ENCODE measurements around the gene PCDHB6. TPM values are rescaled to one million over a fixed set of nuclear protein-coding genes. Genes with fewer than 3 reads are reported as not detected.

The PCDHB6 gene
- total RNA-seq (ENCODE audit: low replicate concordance) = 0.08 TPM in 1 of 2 replicates, not detected in the other

DNA sequence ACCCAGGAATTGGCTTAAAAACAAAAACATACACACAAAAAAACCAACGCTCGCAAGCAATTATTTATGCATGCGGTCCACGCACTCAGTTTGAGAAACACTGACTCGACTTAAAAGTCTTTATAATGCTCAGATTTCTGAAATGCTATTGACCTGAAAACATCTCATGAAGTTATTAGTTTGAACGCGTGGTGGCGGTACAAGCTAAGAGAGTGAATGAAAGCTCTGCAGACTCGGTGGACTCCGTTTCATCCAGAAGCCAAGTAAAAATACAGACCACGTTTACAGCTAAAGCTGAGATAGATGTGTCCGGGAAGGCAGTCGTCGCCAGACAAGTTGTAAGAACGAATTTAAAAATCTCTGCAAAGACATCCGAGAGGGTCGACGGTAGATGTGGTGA lies at the start of gene PCDHB6:
PCDHB6 (plus strand) TSS at position 246 of the 400 bp plus-strand sequence. CDS start 201 bp downstream, outside the sequence.

DNA sequence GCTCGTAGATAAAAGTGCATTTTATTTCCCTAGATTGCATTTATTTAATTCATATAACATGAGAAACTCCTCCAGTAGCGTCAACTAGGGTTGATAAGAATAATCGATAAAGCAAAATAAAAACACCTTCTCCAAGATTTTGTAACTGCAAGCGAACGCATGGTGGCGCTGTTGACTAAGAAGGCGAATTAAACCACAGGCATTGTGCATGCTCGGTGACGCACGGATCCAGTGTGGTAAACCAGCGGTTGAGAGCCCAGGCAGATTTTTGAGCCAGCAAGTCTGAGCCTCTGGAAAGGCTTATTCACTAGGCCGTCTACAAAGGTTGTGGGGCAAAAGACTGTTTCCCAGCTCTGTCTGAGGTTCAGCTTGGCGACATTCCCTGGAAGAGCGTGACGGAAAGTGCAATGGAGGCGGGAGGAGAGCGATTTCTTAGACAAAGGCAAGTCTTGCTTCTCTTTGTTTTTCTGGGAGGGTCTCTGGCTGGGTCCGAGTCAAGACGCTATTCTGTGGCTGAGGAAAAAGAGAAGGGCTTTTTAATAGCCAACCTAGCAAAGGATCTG lies 49.5 kb upstream of the PCDHB6 start, which contains the start of gene PCDHB3:
PCDHB3 (plus strand) TSS at position 231 of the 563 bp plus-strand sequence; CDS start at position 408, 177 bp downstream.

GRCh38 chr5:141121563-141121962 lies 28.3 kb upstream of the PCDHB6 start, which contains the start of gene PCDHB4:
PCDHB4 (plus strand) TSS chr5:141121818; CDS start chr5:141121999, 181 bp downstream.

GRCh38 chr5:141135030-141135717 lies 14.7 kb upstream of the PCDHB6 start, which contains the start of gene PCDHB5:
PCDHB5 (plus strand) TSS chr5:141135206; CDS start chr5:141135435, 229 bp downstream.

DNA sequence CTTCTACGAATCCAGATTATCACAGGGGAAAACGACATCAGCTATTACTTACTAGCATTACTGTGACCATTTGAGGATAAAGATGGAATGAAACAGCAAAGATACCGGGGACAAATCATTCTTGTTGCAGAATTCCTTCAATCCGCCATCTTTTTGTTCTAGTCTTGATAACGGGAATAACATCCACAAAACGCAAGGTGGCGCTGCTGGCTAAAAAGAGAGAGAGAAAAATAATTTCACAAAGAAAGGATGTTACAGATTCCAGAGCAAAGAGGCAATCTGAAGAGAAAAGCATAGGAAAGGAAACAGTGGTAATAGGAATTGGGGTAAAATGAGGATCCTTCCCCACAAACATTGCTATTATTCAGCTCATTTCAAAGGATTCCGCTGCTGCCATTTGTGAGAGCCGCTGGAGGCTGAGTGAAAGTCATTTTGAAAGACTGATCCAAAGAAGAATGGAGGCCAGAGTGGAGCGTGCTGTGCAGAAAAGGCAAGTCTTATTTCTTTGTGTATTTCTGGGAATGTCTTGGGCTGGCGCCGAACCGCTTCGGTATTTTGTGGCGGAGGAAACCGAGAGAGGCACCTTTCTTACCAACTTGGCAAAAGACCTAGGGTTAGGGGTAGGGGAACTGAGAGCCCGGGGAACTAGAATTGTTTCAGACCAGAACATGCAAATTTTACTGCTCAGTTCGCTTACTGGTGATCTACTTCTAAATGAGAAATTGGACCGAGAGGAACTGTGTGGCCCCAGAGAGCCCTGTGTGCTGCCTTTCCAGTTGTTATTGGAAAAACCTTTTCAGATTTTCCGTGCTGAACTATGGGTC lies 22.7 kb downstream of the PCDHB6 start, which contains the start of gene PCDHB7:
PCDHB7 (plus strand) TSS at position 264 of the 824 bp plus-strand sequence; CDS start at position 456, 192 bp downstream.

DNA sequence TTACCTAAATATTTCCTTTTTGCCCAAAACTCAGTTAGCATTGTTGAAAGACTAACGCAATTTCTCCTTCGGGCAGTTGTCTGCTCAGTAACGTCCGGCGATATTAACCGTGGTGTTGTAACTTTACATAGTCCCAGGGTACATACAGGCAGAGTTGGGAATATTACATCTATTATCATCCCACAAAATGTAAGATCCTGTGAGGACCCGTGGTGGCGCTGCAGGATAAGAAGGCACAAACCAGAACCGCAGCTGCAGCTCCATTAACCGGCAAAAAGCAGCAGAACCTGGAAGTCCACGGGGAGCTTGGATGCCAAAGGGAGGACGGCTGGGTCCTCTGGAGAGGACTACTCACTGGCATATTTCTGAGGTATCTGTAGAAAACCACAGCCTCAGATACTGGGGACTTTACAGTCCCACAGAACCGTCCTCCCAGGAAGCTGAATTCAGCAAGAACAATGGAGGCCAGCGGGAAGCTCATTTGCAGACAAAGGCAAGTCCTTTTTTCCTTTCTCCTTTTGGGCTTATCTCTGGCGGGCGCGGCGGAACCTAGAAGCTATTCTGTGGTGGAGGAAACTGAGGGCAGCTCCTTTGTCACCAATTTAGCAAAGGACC lies 27.8 kb downstream of the PCDHB6 start, which contains the start of gene PCDHB8:
PCDHB8 (plus strand) TSS at position 214 of the 615 bp plus-strand sequence; CDS start at position 459, 245 bp downstream.

DNA sequence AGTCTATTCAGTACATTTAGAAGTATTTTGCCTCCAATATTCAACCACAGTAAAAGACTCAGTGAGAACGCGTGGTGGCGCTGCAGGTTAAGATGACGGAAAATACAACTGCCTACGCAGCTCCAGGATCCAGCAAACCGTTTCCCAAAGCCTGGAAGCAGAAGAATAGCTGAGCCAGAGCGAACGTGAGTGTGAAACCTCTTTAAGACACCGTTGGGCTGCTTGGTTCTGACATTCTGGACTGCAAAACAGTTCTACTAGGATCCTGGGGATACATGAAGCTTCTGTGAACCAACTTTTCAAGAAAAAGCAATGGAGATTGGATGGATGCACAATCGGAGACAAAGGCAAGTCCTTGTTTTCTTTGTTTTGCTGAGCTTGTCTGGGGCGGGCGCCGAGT lies 32.4 kb downstream of the PCDHB6 start, which contains the start of gene PCDHB16:
PCDHB16 (plus strand) TSS at position 140 of the 400 bp plus-strand sequence; CDS start at position 313, 173 bp downstream.

DNA sequence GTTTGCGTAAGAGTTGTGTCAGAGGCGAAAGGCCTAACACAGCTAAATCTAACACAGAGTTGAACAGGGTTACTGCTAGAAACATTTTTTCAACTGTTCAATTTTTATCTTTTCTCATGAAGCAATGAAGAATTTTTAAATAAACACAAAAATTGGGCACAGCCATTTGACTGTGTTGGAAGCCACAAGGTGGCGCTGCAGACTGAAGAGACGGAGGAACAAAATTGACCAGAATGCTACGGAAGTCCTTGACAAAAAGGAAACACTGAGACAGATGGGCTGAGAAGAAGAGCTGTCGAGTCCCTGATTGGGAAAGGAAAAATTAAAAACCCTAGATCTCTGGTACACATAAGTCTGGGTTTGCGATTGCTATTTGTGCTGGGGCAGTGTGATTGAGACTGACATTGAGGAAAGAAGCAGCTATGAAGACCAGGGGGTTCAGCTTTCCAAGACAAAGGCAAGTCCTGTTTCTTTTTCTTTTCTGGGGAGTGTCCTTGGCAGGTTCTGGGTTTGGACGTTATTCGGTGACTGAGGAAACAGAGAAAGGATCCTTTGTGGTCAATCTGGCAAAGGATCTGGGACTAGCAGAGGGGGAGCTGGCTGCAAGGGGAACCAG lies 37.1 kb downstream of the PCDHB6 start, which contains the start of gene PCDHB9:
PCDHB9 (plus strand) TSS at position 265 of the 616 bp plus-strand sequence; CDS start at position 423, 158 bp downstream.

GRCh38 chr5:141192110-141192725 lies 42.4 kb downstream of the PCDHB6 start, which contains the start of gene PCDHB10:
PCDHB10 (plus strand) TSS chr5:141192353; CDS start chr5:141192553, 200 bp downstream.

GRCh38 chr5:141199359-141200235 lies 49.7 kb downstream of the PCDHB6 start, which contains the start of gene PCDHB11:
PCDHB11 (plus strand) TSS chr5:141199627; CDS start chr5:141199775, 148 bp downstream.

Other genes with a start within 250 kb of the PCDHB6 start
- gene PCDHAC1, start 223.8 kb upstream of the PCDHB6 start, total RNA-seq (ENCODE audit: low replicate concordance) = under 0.01 and 0.35 TPM in 2 replicates
- 0.15 and 2.3 TPM in 2 replicates for gene PCDHAC2, start 183.6 kb upstream of the PCDHB6 start, total RNA-seq (ENCODE audit: low replicate concordance)
- not detected in 2 replicates for gene PCDHB1, start 98.7 kb upstream of the PCDHB6 start, total RNA-seq (ENCODE audit: low replicate concordance)
- 1.1 and 3.7 TPM in 2 replicates for gene PCDHB2, start 55.4 kb upstream of the PCDHB6 start, total RNA-seq (ENCODE audit: low replicate concordance)
- gene PCDHB3, start 49.6 kb upstream of the PCDHB6 start, total RNA-seq (ENCODE audit: low replicate concordance) = 0.15 and 1.1 TPM in 2 replicates
- 0.08 and 0.23 TPM in 2 replicates for gene PCDHB4, start 28.2 kb upstream of the PCDHB6 start, total RNA-seq (ENCODE audit: low replicate concordance)
- 2.3 and 3.7 TPM in 2 replicates for gene PCDHB5, start 14.9 kb upstream of the PCDHB6 start, total RNA-seq (ENCODE audit: low replicate concordance)
- 0.30 and 0.47 TPM in 2 replicates for gene PCDHB7, start 22.6 kb downstream of the PCDHB6 start, total RNA-seq (ENCODE audit: low replicate concordance)
- 0.23 and 0.35 TPM in 2 replicates for gene PCDHB8, start 27.7 kb downstream of the PCDHB6 start, total RNA-seq (ENCODE audit: low replicate concordance)
- 0.23 and 0.70 TPM in 2 replicates for gene PCDHB16, start 32.3 kb downstream of the PCDHB6 start, total RNA-seq (ENCODE audit: low replicate concordance)
- 0.12 and 0.30 TPM in 2 replicates for gene PCDHB9, start 37.1 kb downstream of the PCDHB6 start, total RNA-seq (ENCODE audit: low replicate concordance)
- gene PCDHB10, start 42.3 kb downstream of the PCDHB6 start, total RNA-seq (ENCODE audit: low replicate concordance) = 0.59 and 0.68 TPM in 2 replicates
- 0.38 and 0.70 TPM in 2 replicates for gene PCDHB11, start 49.6 kb downstream of the PCDHB6 start, total RNA-seq (ENCODE audit: low replicate concordance)
- 0.15 and 0.23 TPM in 2 replicates for gene PCDHB12, start 58.7 kb downstream of the PCDHB6 start, total RNA-seq (ENCODE audit: low replicate concordance)
- gene PCDHB13, start 63.9 kb downstream of the PCDHB6 start, total RNA-seq (ENCODE audit: low replicate concordance) = 0.59 and 0.75 TPM in 2 replicates
- 0.59 and 2.1 TPM in 2 replicates for gene PCDHB14, start 73.3 kb downstream of the PCDHB6 start, total RNA-seq (ENCODE audit: low replicate concordance)
- gene PCDHB15, start 95.3 kb downstream of the PCDHB6 start, total RNA-seq (ENCODE audit: low replicate concordance) = 0.70 and 1.2 TPM in 2 replicates
- gene SLC25A2, start 154.0 kb downstream of the PCDHB6 start, total RNA-seq (ENCODE audit: low replicate concordance) = 0.23 TPM in 1 of 2 replicates, not detected in the other
- gene TAF7, start 170.7 kb downstream of the PCDHB6 start, total RNA-seq (ENCODE audit: low replicate concordance) = 69.5 and 80.4 TPM in 2 replicates
- 0.75 and 1.3 TPM in 2 replicates for gene PCDHGA1, start 180.5 kb downstream of the PCDHB6 start, total RNA-seq (ENCODE audit: low replicate concordance)
- 1.2 and 1.7 TPM in 2 replicates for gene PCDHGA2, start 188.7 kb downstream of the PCDHB6 start, total RNA-seq (ENCODE audit: low replicate concordance)
- 0.23 and 0.98 TPM in 2 replicates for gene PCDHGA3, start 193.8 kb downstream of the PCDHB6 start, total RNA-seq (ENCODE audit: low replicate concordance)
- 1.5 and 2.4 TPM in 2 replicates for gene PCDHGB1, start 200.0 kb downstream of the PCDHB6 start, total RNA-seq (ENCODE audit: low replicate concordance)
- 3.2 and 4.4 TPM in 2 replicates for gene PCDHGA4, start 205.0 kb downstream of the PCDHB6 start, total RNA-seq (ENCODE audit: low replicate concordance)
- gene PCDHGB2, start 209.9 kb downstream of the PCDHB6 start, total RNA-seq (ENCODE audit: low replicate concordance) = 1.6 and 2.0 TPM in 2 replicates
- 0.98 and 1.3 TPM in 2 replicates for gene PCDHGA5, start 214.1 kb downstream of the PCDHB6 start, total RNA-seq (ENCODE audit: low replicate concordance)
- 3.5 and 5.6 TPM in 2 replicates for gene PCDHGB3, start 220.2 kb downstream of the PCDHB6 start, total RNA-seq (ENCODE audit: low replicate concordance)
- 2.2 and 2.3 TPM in 2 replicates for gene PCDHGA6, start 223.8 kb downstream of the PCDHB6 start, total RNA-seq (ENCODE audit: low replicate concordance)
- 2.3 and 2.8 TPM in 2 replicates for gene PCDHGA7, start 232.7 kb downstream of the PCDHB6 start, total RNA-seq (ENCODE audit: low replicate concordance)
- 22.8 and 23.2 TPM in 2 replicates for gene PCDHGB4, start 237.6 kb downstream of the PCDHB6 start, total RNA-seq (ENCODE audit: low replicate concordance)
- gene PCDHGA8, start 242.6 kb downstream of the PCDHB6 start, total RNA-seq (ENCODE audit: low replicate concordance) = 2.0 and 4.0 TPM in 2 replicates
- 11.5 and 16.9 TPM in 2 replicates for gene PCDHGB5, start 247.9 kb downstream of the PCDHB6 start, total RNA-seq (ENCODE audit: low replicate concordance)

Data from smooth muscle cell of the coronary artery (primary cell).